Glutamatergic neuron (in vitro differentiated cells): ENCODE results near the gene SPPL3. TPM values are rescaled to one million over a fixed set of nuclear protein-coding genes. Genes with fewer than 3 reads are reported as not detected.

Experiments used
- DNase-seq: peaks from one replicate; pipeline ENCODE4 v3.0.0; 2022
- H3K27ac Mint-ChIP-seq: one replicate; pipeline ENCODE4 v1.8.0; 2020; ENCODE audit warnings: mild to moderate bottlenecking, mixed read lengths, inconsistent platforms; ENCODE audit not compliant: unreplicated experiment
- H3K27me3 Mint-ChIP-seq: one replicate; pipeline ENCODE4 v1.8.0; 2020; ENCODE audit warnings: mild to moderate bottlenecking, moderate library complexity, mixed read lengths, inconsistent platforms; ENCODE audit not compliant: unreplicated experiment
- H3K36me3 Mint-ChIP-seq: one replicate; pipeline ENCODE4 v1.8.0; 2020; ENCODE audit warnings: mild to moderate bottlenecking, mixed read lengths, inconsistent platforms; ENCODE audit not compliant: unreplicated experiment
- H3K4me1 Mint-ChIP-seq: one replicate; pipeline ENCODE4 v1.8.0; 2020; ENCODE audit warnings: mild to moderate bottlenecking, low read depth, mixed read lengths, inconsistent platforms; ENCODE audit not compliant: unreplicated experiment
- H3K4me3 Mint-ChIP-seq: one replicate; pipeline ENCODE4 v1.8.0; 2020; ENCODE audit warnings: mild to moderate bottlenecking, mixed read lengths, inconsistent platforms; ENCODE audit not compliant: unreplicated experiment
- H3K9me3 Mint-ChIP-seq: one replicate; pipeline ENCODE4 v1.8.0; 2020; ENCODE audit warnings: mild to moderate bottlenecking, moderate library complexity, mixed read lengths, inconsistent platforms; ENCODE audit not compliant: unreplicated experiment
- CTCF ChIP-seq: fragments of 200-600 bp; sonication (generic); IDR thresholded peaks from one replicate; pipeline ENCODE4 v1.5.0; 2021; ENCODE audit not compliant: partially characterized antibody, unreplicated experiment
- total RNA-seq: library from RNA; stranded (reverse); fragmentation: NEBNext Ultra II Directional; extraction: Animal tissue kit (Norgen Biotek cat#: 25700); gene quantifications from one replicate; pipeline ENCODE4 v1.2.1, GENCODE V29; 2021; ENCODE audit not compliant: unreplicated experiment

Gene SPPL3
- total RNA-seq, 1 donor from 2014 or later = 53.4 TPM

- Mint-ChIP-seq H3K4me1 (peaks cover 8% of the 10 kb centered on the region), H3K27me3 (no peaks in the 10 kb centered on the region), H3K36me3 (peaks cover 18% of the 10 kb centered on the region), H3K4me3 (no peak overlapping the region), H3K27ac (no peak overlapping the region), H3K9me3 (peaks cover 5% of the 10 kb centered on the region)
- no peak for TF ChIP-seq CTCF
- no peak for DNase-seq
Measured at GRCh38 chr12:120854804-120855203, 49.4 kb downstream of the SPPL3 start.

GRCh38 chr12:120853188-120853587 is 51.0 kb downstream of the SPPL3 start:
- no peak for DNase-seq
- H3K4me3 Mint-ChIP-seq = no peak overlapping the region
- no peak overlapping the region for H3K27ac Mint-ChIP-seq
- no peak for TF ChIP-seq CTCF
- H3K9me3 Mint-ChIP-seq = peaks cover 2% of the 10 kb centered on the region
- H3K4me1 Mint-ChIP-seq = peaks cover 8% of the 10 kb centered on the region
- H3K27me3 Mint-ChIP-seq = no peaks in the 10 kb centered on the region
- H3K36me3 Mint-ChIP-seq = peaks cover 12% of the 10 kb centered on the region

- Mint-ChIP-seq H3K36me3 (peaks cover 4% of the 10 kb centered on the region), H3K4me3 (no peak overlapping the region), H3K27me3 (no peaks in the 10 kb centered on the region), H3K27ac (no peak overlapping the region), H3K9me3 (no peaks in the 10 kb centered on the region), H3K4me1 (peaks cover 8% of the 10 kb centered on the region)
- DNase-seq = no peak
- no peak for TF ChIP-seq CTCF
Measured at GRCh38 chr12:120851944-120852343, 52.2 kb downstream of the SPPL3 start.

GRCh38 chr12:120851444-120851843 is 52.7 kb downstream of the SPPL3 start:
- H3K36me3 Mint-ChIP-seq = no peaks in the 10 kb centered on the region
- no peaks in the 10 kb centered on the region for H3K27me3 Mint-ChIP-seq
- TF ChIP-seq CTCF = no peak
- no peak for DNase-seq
- no peak overlapping the region for H3K4me3 Mint-ChIP-seq
- H3K9me3 Mint-ChIP-seq = no peaks in the 10 kb centered on the region
- H3K4me1 Mint-ChIP-seq = peaks cover 3% of the 10 kb centered on the region
- H3K27ac Mint-ChIP-seq = no peak overlapping the region

GRCh38 chr12:120849765-120850164 is 54.4 kb downstream of the SPPL3 start:
- Mint-ChIP-seq H3K36me3 (no peaks in the 10 kb centered on the region), H3K4me1 (no peaks in the 10 kb centered on the region), H3K27ac (no peak overlapping the region), H3K4me3 (no peak overlapping the region), H3K27me3 (no peaks in the 10 kb centered on the region), H3K9me3 (no peaks in the 10 kb centered on the region)
- DNase-seq = no peak
- TF ChIP-seq CTCF = no peak
